Osteocyte (in vitro differentiated cells): ENCODE measurements around the gene TBCE. TPM values are rescaled to one million over a fixed set of nuclear protein-coding genes. Genes with fewer than 3 reads are reported as not detected.
"Not testable (repeated sequence)": the region's sequence is repeated elsewhere in the genome, so short reads cannot be mapped to it uniquely, and the experiment has no call there.

Experiments used
- DNase-seq: peaks from one replicate; pipeline ENCODE4 v3.0.0; 2021; ENCODE audit warnings: mixed read lengths; ENCODE audit not compliant: unreplicated experiment; ENCODE audit errors: extremely low spot score
- H3K27ac Mint-ChIP-seq: one replicate; pipeline ENCODE4 v1.8.0; 2021; ENCODE audit warnings: mild to moderate bottlenecking, mixed read lengths; ENCODE audit not compliant: unreplicated experiment
- H3K27me3 Mint-ChIP-seq: one replicate; pipeline ENCODE4 v1.8.0; 2021; ENCODE audit warnings: mixed read lengths; ENCODE audit not compliant: unreplicated experiment
- H3K36me3 Mint-ChIP-seq: one replicate; pipeline ENCODE4 v1.8.0; 2021; ENCODE audit warnings: mixed read lengths; ENCODE audit not compliant: unreplicated experiment
- H3K4me1 Mint-ChIP-seq: one replicate; pipeline ENCODE4 v1.8.0; 2021; ENCODE audit warnings: mixed read lengths; ENCODE audit not compliant: unreplicated experiment
- H3K4me3 Mint-ChIP-seq: one replicate; pipeline ENCODE4 v1.8.0; 2021; ENCODE audit warnings: mild to moderate bottlenecking, moderate library complexity, mixed read lengths; ENCODE audit not compliant: unreplicated experiment
- H3K9me3 Mint-ChIP-seq: one replicate; pipeline ENCODE4 v1.8.0; 2021; ENCODE audit warnings: mixed read lengths; ENCODE audit not compliant: unreplicated experiment
- total RNA-seq: library from RNA; stranded (reverse); gene quantifications from 2 replicates; pipeline ENCODE4 v1.2.1, GENCODE V29; 2021
- TF ChIP-seq, protein P1 (sequence below): fragments of 200-600 bp; sonication (generic); IDR thresholded peaks from 2 replicates; pipeline ENCODE4 v1.5.0; 2021; ENCODE audit warnings: antibody characterized with exemption, mild to moderate bottlenecking, moderate library complexity

The TBCE gene
- total RNA-seq, 1 donor from 2014 or later: 30.3 TPM

DNA sequence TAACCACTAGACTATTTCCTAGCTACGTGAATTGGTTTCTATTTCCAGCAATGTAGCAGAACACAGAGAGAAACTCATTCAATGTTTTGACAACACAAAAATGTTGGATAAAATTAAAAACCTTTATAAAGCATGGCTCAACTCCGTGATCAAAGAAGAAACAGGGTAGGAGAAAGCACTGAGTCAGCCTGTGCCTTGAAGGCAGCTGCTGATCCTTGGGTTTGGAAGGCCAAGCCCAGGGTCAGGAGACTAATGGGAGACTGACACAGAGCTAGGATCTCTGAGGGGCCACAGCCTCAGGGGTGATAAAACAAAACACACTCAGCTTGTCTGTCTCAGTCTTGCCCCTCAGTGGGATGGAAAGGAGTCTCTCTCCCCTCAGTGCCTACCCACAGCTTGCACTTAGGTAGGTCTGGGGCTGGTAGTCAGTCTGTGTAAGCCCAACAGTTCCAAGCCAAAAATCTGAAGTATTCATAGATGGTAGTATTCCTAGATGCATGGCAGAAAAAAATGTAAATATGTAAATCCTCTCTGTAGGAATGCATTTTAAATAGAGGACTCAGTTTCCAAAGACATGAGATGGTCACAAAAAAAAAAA lies 83.8 kb downstream of the TBCE start:
- TF ChIP-seq, protein P1, sequence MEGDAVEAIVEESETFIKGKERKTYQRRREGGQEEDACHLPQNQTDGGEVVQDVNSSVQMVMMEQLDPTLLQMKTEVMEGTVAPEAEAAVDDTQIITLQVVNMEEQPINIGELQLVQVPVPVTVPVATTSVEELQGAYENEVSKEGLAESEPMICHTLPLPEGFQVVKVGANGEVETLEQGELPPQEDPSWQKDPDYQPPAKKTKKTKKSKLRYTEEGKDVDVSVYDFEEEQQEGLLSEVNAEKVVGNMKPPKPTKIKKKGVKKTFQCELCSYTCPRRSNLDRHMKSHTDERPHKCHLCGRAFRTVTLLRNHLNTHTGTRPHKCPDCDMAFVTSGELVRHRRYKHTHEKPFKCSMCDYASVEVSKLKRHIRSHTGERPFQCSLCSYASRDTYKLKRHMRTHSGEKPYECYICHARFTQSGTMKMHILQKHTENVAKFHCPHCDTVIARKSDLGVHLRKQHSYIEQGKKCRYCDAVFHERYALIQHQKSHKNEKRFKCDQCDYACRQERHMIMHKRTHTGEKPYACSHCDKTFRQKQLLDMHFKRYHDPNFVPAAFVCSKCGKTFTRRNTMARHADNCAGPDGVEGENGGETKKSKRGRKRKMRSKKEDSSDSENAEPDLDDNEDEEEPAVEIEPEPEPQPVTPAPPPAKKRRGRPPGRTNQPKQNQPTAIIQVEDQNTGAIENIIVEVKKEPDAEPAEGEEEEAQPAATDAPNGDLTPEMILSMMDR: no peak
- no peak overlapping the region for H3K4me3 Mint-ChIP-seq
- H3K27ac Mint-ChIP-seq: no peak overlapping the region
- no peaks in the 10 kb centered on the region for H3K9me3 Mint-ChIP-seq
- peaks cover 43% of the 10 kb centered on the region for H3K36me3 Mint-ChIP-seq
- no peak for DNase-seq
- no peaks in the 10 kb centered on the region for H3K27me3 Mint-ChIP-seq
- H3K4me1 Mint-ChIP-seq: no peaks in the 10 kb centered on the region

DNA sequence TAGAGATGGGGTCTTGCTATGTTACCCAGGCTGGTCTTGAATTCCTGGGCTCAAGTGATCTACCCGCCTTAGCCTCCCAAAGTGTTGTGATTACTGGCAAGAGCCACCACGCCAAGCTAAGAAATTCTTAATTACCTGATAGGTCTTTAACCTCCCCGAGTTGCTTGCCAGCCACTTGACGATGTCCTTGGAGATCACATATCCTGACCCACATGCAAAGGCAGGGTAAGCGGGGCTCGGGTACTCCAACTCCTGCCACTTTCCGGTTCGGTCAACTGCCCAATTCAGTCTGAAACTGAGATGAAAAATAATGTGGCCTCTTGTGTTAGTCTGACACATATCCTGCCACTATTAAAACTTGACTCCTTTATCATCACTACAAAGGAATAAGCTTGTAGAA lies 86.8 kb downstream of the TBCE start:
- no peaks in the 10 kb centered on the region for H3K9me3 Mint-ChIP-seq
- H3K4me3 Mint-ChIP-seq: no peak overlapping the region
- peaks cover 31% of the 10 kb centered on the region for H3K36me3 Mint-ChIP-seq
- H3K4me1 Mint-ChIP-seq: no peaks in the 10 kb centered on the region
- no peak for DNase-seq
- TF ChIP-seq, protein P1: no peak
- no peaks in the 10 kb centered on the region for H3K27me3 Mint-ChIP-seq
- no peak overlapping the region for H3K27ac Mint-ChIP-seq

DNA sequence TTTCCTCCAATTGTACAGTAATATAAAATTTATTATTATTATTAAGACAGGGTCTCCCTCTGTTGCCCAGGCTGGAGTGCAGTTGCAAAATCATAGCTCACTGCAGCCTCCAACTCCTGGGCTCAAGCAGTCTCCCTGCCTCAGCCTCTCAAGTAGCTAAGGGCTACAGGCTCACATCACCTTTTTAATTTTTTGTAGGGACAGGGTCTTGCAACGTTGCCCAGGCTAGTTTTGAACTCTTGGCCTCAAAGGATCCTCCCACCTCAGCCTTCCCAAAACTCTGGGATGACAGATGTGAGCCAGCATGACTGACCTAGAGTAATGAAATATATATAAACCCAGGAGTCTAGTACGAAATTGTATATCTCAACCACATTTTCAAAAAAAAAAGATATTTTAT lies 87.9 kb downstream of the TBCE start:
- H3K4me3 Mint-ChIP-seq: no peak overlapping the region
- peaks cover 22% of the 10 kb centered on the region for H3K36me3 Mint-ChIP-seq
- DNase-seq: no peak
- H3K9me3 Mint-ChIP-seq: no peaks in the 10 kb centered on the region
- no peak overlapping the region for H3K27ac Mint-ChIP-seq
- H3K4me1 Mint-ChIP-seq: no peaks in the 10 kb centered on the region
- TF ChIP-seq, protein P1: no peak
- no peaks in the 10 kb centered on the region for H3K27me3 Mint-ChIP-seq

DNA sequence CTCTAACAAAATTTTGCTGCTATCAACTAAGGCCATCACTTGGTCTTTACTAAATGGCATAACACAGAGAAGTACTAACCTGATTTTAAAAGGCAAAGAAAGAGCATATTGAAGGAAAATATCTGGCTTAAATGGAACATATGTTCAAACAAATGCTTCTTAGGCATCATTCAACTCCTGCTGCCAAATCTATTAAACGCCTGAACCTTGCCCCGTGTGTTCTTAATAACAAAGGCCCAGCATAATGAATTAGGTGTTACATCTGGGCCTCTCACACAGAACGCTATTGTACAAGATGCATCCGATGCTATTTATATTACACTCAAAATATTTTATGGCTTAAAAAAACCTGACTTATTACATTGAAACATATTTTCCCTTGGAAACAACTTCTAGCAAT lies 88.6 kb downstream of the TBCE start:
- H3K9me3 Mint-ChIP-seq: no peaks in the 10 kb centered on the region
- no peak for DNase-seq
- H3K4me3 Mint-ChIP-seq: no peak overlapping the region
- H3K27ac Mint-ChIP-seq: no peak overlapping the region
- no peaks in the 10 kb centered on the region for H3K4me1 Mint-ChIP-seq
- peaks cover 15% of the 10 kb centered on the region for H3K36me3 Mint-ChIP-seq
- TF ChIP-seq, protein P1: no peak
- H3K27me3 Mint-ChIP-seq: no peaks in the 10 kb centered on the region

DNA sequence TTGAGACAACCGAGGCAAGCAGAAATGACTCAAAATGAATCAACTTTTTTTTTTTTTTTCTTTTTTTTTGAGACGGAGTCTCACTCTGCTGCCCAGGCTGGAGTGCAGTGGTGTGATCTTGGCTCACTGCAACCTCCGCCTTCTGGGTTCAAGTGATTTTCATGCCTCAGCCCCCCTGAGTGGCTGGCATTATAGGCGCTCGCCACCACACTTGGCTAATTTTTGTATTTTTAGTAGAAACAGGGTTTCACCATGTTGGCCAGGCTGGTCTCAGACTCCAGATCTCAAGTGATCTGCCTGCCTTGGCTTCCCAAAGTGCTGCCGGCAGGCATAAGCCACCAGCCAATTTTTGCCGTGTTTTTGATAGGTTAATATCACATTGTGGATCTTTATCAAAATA lies 90.6 kb downstream of the TBCE start:
- not testable (repeated sequence) for H3K4me1 Mint-ChIP-seq, H3K9me3 Mint-ChIP-seq, H3K36me3 Mint-ChIP-seq, DNase-seq, H3K27ac Mint-ChIP-seq, H3K27me3 Mint-ChIP-seq, H3K4me3 Mint-ChIP-seq

DNA sequence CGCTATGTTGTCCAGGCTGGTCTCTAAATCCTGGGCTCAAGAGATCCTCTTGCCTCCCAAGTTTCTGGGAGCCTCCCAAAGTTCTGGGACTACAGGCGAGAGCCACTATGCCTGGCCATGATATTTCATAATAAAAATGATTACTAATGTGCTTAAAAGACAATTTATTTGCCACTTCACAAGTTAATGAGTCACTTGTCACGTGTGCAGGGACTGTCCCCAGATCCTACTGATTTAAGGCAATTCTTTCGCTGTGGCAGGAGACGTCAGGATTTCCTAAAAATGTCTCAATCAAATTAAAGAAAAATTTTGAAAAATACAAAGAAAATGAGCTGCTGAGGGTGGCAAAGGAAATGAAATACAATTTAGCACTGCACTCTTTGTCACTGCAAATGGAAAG lies 93.5 kb downstream of the TBCE start:
- Mint-ChIP-seq H3K27me3 (no peaks in the 10 kb centered on the region), H3K27ac (no peak overlapping the region), H3K4me1 (peaks cover 3% of the 10 kb centered on the region), H3K36me3 (peaks cover 21% of the 10 kb centered on the region), H3K9me3 (no peaks in the 10 kb centered on the region), H3K4me3 (no peak overlapping the region)
- no peak for DNase-seq
- TF ChIP-seq, protein P1: no peak
